ENCODE measurements around the gene NMRK2. TPM values are rescaled to one million over a fixed set of nuclear protein-coding genes. Genes with fewer than 3 reads are reported as not detected.
"Not testable (repeated sequence)": the region's sequence is repeated elsewhere in the genome, so short reads cannot be mapped to it uniquely, and the experiment has no call there.

The NMRK2 gene
- total RNA-seq, 4 donors from 2014 or later = 0.67 TPM; not detected in 3

DNA sequence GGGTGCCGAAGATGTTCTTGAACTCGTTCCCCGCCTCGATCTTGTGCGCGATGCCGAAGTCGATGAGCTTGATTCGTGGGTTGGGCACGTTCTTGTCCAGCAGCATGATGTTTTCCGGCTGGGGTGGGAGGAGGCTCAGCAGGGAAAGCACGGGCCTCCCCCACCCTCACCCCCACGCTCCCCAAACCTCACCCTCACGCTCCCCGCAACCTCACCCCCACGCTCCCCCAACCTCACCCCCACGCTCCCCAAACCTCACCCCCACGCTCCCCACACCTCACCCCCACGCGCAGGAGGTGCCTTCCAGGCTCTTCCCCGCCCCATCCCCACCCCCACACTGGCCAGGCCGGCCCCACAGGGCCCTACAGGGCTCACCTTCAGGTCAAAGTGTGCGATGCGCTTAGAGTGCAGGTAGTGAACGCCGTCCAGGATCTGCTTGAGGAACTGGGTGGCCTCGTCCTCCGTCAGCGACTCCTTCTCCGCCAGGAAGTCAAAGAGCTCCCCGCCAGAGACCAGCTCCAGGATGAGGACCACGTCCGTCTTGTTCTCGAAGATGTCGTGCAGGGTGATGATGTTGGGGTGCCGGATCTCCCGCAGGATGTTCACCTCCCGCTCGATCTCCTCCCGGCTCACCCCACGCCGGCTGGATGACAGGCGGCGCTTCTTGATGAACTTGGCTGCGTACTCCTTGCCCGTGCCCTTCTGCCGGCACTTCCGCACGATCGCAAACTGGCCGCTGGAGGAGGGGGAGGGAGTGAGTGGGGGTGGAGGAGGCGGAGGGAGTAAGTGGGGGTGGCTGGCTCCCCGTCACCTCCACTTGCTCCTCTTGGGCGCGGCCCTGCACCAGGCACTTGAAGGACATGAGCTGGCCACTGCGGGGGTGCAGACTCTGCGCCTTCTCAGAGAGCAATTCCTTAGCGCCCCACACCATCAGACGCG, 31.7 kb downstream of the NMRK2 start:
- DNase-seq = no peak
- H3K36me3 ChIP-seq = no peaks in the 10 kb centered on the region
- intact Hi-C loops (cut with DNase I; ENCODE audit: low total_unique reads) = no loop called here

DNA sequence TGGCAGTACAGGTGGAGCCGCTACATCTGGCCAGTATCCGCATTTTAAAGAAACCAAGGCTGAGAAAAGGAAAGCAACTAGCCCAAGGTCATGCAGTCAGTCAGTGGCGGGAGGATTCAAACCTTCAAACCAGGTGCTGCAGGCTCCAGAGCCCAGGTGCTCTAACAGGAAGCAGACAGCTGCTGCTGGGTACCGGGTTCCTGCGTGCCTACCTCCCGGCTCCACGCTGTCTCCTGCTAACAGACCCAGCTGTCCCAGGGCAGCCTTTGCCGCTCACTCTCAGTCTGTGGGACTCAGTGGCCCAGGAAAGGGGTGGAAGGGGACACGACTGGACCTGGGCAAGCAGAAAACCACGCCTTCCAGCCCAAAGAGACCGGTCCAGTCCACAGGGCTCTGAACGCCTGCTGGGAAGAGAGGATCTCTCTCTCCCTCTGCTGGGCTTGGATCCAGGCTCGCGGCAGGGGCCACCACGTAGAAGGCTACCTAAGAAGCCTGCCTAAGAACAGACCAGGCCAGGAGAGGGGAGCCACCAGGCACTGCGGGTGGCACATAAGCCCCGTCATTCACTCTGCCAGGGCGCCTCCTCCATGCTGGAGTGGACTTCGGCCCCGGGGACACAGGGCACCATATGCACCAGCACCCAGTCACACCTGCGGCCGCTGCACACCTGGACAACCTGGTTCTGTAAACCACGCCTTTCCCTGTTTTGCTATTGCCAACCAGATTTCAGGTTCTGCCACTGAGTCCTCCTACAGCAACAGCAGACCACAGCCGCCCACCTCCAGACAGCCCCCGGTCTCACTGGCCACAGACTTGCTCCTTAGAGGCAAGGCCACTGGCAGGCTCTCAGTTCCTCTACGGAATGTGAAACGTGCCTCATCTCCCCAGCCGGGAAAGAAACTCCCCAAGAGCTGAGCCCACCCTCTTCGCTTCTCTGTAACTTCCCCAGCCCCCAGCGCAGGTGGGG, 33.5 kb downstream of the NMRK2 start:
- Histone ChIP-seq H3K4me1 (peaks cover 12 to 39% of the 10 kb centered on the region in 2 donors), H3K4me3 (no peak overlapping the region), H3K9me3 (no peaks in the 10 kb centered on the region), H3K27me3 (no peaks in the 10 kb centered on the region), H3K36me3 (no peaks in the 10 kb centered on the region), H3K27ac (peak overlapping the region; percentile 94 to 99)
- intact Hi-C loops (cut with DNase I; ENCODE audit: low total_unique reads) = no loop called here
- no peak for TF ChIP-seq POLR2A (IDR thresholded peaks at IDR 0.05)
- DNase-seq = no peak

More for the DNA sequence above, 31.7 kb downstream of the NMRK2 start:
- H3K4me3 ChIP-seq = no peak overlapping the region
- no peaks in the 10 kb centered on the region for H3K9me3 ChIP-seq
- H3K27ac ChIP-seq = peak overlapping the region; percentile 62 to 94
- peaks cover 12 to 34% of the 10 kb centered on the region in 2 donors for H3K4me1 ChIP-seq
- H3K27me3 ChIP-seq = no peaks in the 10 kb centered on the region
- no peak for TF ChIP-seq POLR2A (IDR thresholded peaks at IDR 0.05)
- TF ChIP-seq CTCF (IDR thresholded peaks at IDR 0.05) = no peak

GRCh38 chr19:3967983-3968382, 35.1 kb downstream of the NMRK2 start:
- H3K36me3 ChIP-seq; H3K9me3 ChIP-seq; intact Hi-C loops (cut with DNase I; ENCODE audit: low total_unique reads); H3K27me3 ChIP-seq; DNase-seq; H3K4me3 ChIP-seq: not testable (repeated sequence)
- peak overlapping the region; percentile 94 to 99 for H3K27ac ChIP-seq
- peaks cover 12 to 39% of the 10 kb centered on the region in 2 donors for H3K4me1 ChIP-seq

DNA sequence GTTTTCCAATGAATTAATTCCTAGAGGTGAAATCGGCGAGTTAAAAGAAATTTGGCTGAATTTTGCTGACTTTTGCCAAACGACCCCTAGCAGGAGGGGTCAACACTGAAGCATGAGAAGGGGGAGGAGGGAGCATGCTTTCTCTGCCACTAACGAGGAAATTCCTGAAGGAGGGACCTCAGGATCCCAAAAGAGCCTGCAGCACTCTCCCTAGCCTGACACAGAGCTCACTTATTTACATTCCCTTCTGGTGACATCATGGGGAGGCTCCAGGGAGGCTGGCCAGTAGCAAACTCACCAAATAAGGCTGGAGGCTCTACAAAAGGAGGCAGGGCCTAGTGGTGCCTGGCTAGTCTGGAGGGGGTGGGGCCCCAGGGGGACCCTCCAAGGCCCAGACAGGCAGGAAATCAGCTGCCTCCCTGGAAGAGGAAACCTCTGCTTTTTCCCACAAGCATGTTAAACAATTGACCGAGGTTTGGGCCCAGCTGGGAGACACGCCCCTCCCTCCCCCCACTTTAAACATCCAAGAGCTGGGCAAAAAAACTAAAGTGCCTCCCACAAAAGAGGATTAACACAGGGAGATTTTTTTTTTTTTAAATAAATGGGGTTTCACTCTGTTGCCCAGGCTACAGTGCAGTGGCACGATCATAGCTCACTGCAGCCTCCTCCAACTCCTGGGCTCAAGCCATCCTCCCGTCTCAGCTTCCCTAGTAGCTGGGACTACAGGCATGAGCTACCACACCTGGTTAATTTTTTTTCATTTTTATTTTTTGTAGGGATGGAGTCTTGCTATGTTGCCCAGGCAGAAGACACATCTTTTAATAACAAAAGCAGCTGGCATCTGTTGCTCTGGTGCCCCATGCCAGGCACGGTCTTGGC, 35.9 kb downstream of the NMRK2 start:
- H3K36me3 ChIP-seq = no peaks in the 10 kb centered on the region
- intact Hi-C loops (cut with DNase I; ENCODE audit: low total_unique reads) = no loop called here

More for the DNA sequence above, 35.9 kb downstream of the NMRK2 start:
- Histone ChIP-seq H3K4me1 (peaks cover 12 to 39% of the 10 kb centered on the region in 2 donors), H3K9me3 (no peaks in the 10 kb centered on the region), H3K27me3 (no peaks in the 10 kb centered on the region), H3K4me3 (peak overlapping the region in 1 of 2 donors; percentile 69), H3K27ac (peak overlapping the region; percentile 94 to 99)
- peak in 1 of 4 experiments; percentile 5 for TF ChIP-seq CTCF (IDR thresholded peaks at IDR 0.05)
- TF ChIP-seq POLR2A (IDR thresholded peaks at IDR 0.05) = peak; percentile 74 to 85
- peak; percentile 90 to 97 for DNase-seq

All from uterus (tissue), 4 donors.